ENCODE results near the gene SCARB2.
"Not testable (repeated sequence)": the region's sequence is repeated elsewhere in the genome, so short reads cannot be mapped to it uniquely, and the experiment has no call there.

Gene SCARB2

DNA sequence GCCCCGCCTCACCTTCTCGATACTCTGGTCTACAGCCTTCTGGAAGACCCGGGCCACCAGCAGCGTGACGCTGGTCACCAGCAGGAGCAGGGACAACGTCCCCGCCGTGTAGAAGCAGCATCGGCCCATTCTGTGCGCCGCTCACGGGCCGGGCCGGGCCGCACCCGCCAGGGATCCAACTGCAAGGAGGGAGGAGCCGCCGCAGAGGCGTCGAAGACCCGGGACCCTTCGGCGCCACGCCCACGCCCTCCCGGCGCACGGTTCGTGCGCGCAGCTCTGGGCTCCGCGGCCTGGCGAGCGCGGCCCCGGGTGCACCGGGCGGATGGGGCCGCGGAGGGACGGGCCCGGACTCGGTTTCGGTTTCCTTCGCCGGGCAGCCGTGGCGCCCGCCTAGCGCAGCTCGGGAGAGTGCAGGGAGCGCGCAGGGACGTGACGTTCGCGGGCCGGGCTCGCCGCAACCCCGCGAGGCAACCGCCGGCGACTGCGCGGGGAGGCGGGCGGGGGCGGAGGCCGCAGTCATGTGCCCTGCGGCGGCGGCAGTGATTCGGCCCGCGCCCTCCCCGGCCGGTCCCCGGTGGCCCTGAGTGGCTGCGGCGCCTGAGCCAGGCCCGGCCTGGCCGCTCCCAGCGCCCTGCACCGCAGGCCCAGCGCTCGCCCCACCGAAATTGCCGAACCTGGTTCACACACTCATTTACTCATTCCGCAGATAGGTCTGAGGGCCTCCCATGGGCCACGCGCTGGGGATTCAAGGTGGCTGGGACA lies at the start of gene SCARB2:
TSS of gene SCARB2 (minus strand) at position 410 of the 762 bp plus-strand sequence. CDS start at position 129, 281 bp downstream.
- DNase-seq = peak; percentile 90

DNA sequence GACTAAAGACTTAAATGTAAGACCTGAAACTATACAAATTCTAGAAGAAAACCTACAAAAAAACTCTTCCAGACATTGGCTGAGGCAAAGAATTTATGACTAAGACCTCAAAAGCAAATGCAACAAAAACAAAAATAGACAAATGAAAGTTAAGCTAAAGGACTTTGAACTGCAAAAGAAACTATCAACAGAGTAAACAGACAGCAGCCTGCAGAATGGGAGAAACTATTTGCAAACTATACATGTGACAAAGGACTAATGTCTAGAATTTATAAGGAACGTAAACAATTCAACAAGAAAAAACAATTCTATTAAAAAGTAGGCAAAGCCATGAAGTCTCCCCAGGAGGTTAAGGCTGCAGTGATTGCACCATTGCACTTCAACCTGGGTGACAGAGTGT lies 46.9 kb upstream of the SCARB2 start:
- DNase-seq = no peak

DNA sequence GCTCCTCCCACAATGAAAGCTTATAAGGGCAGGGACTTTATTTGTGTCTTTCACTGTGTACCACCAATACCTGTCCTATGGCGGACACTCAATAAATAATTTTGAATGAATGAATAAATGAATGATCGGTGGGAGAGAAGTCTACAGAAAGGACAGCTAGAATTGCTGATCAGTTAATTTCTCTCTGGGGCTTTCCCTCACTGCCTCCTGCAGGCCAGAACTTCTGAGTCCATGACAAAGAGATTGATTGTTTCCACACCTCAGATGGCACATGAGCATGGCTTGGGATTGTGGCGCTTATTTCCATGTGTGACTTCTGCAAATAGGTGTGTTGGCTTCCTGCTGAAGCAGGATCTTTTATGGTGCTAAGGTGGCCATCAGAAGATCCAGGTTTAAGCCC lies 44.2 kb upstream of the SCARB2 start:
- DNase-seq = no peak

DNA sequence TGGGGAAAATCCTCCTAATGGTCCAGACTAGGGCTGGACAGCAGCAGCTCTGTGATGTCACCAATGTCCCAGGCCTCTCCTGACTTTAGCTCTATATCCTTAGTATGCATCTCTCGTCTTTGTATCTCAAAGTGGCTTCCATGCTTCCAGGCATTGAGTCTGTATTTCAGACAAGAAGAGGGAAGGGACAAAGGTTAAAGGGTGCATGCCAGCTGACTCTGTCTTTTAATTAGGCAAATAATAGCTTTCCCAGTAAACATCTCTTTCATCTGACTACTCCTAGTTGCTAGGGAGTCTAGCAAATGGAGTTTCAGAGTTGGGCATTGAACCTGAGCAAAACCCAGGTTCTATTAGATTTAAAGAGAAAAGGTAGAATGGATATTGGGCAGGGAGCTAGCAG lies 43.3 kb upstream of the SCARB2 start:
- DNase-seq = no peak

DNA sequence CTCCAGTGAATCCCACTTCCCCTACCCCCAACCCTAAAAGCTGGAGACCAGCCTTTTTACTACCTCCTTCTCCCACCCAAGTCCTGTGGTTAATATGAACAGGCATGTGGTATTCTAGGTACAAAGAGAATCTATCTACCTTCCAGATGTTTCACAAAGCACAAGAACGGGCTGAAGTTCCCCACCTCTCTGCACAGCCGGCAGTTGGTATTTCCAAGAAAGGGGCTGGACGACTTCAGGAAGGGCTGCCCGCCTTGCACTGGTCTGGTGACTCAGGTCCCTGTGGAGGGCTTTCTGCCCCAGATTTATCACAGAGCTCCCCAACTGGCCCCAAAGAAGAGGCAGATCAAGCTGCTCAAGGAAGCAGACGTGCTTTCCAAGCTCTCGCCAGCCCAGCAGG lies 42.4 kb upstream of the SCARB2 start:
- DNase-seq = no peak

GRCh38 chr4:76253511-76253910 lies 39.9 kb upstream of the SCARB2 start:
- no peak for DNase-seq

GRCh38 chr4:76252271-76252653 lies 38.6 kb upstream of the SCARB2 start:
- no peak for DNase-seq

GRCh38 chr4:76251441-76252270 lies 38.0 kb upstream of the SCARB2 start, which contains the start of gene FAM47E:
TSS of gene FAM47E (plus strand) at chr4:76251721. CDS start at chr4:76251747, 26 bp downstream.
- peak; percentile 73 for DNase-seq

- DNase-seq = no peak
Measured at GRCh38 chr4:76250962-76251361, 37.3 kb upstream of the SCARB2 start.

DNA sequence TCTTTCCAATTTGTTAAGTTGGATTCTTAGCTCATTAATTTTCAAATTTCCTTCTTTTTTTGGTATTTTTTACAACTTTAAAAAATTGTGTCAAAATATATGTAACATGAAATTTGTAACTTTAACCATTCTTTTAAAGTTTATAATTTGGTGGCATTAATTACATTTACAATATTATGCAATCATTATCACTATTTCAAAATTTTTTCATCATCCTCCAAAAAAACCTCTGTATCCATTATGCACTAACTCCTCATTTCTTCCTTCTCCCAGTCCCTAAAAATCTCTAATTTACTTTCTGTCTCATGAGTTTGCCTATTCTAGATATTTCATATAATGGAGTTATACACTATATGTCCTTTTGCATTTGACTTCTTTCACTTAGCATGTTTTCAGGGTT lies 33.2 kb upstream of the SCARB2 start:
- no peak for DNase-seq

GRCh38 chr4:76246025-76246424 lies 32.4 kb upstream of the SCARB2 start:
- no peak for DNase-seq

DNA sequence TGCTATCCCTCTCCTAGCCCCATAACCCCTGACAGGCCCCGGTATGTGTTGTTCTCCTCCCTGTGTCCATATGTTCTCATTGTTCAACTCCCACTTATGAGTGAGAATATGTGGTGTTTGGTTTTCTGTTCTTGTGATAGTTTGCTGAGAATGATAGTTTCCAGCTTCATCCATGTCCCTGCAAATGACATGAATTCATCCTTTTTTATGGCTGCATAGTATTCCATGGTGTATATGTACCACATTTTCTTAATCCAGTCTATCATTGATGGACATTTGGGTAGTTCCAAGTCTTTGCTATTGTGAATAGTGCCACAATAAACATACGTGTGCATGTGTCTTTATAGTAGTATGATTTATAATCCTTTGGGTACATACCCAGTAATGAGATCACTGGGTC lies 30.3 kb upstream of the SCARB2 start:
- not testable (repeated sequence) for DNase-seq

GRCh38 chr4:76240236-76240635 lies 26.6 kb upstream of the SCARB2 start:
- DNase-seq = no peak

- no peak for DNase-seq
Measured at GRCh38 chr4:76238701-76239100, 25.1 kb upstream of the SCARB2 start.

- DNase-seq = no peak
Measured at GRCh38 chr4:76238236-76238635, 24.6 kb upstream of the SCARB2 start.

DNA sequence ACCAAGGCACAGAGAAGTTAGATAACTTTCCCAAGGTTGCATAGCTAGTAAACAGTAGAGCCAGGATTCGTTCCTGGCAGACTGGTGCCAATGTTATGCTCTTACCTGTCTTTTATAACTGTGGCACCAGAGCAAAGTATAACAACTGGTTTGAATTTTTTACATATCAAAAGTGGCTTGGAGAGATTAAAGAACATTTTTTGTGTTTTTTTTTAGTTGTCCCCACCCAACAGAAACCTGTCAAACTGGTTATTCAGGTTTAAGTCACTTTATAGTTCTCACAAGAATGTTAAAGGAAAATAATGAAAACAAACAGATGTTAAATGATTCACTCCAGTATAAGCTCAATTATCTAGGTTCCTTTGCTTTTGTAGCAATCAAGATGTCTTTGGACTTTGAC lies 22.3 kb upstream of the SCARB2 start:
- DNase-seq = no peak

GRCh38 chr4:76235407-76235806 lies 21.8 kb upstream of the SCARB2 start:
- DNase-seq = no peak

- DNase-seq = no peak
Measured at GRCh38 chr4:76234679-76235044, 21.0 kb upstream of the SCARB2 start.

- no peak for DNase-seq
Measured at GRCh38 chr4:76233967-76234678, 20.5 kb upstream of the SCARB2 start.

- DNase-seq = no peak
Measured at GRCh38 chr4:76233529-76233928, 19.9 kb upstream of the SCARB2 start.

GRCh38 chr4:76233083-76233482 lies 19.5 kb upstream of the SCARB2 start:
- no peak for DNase-seq

DNA sequence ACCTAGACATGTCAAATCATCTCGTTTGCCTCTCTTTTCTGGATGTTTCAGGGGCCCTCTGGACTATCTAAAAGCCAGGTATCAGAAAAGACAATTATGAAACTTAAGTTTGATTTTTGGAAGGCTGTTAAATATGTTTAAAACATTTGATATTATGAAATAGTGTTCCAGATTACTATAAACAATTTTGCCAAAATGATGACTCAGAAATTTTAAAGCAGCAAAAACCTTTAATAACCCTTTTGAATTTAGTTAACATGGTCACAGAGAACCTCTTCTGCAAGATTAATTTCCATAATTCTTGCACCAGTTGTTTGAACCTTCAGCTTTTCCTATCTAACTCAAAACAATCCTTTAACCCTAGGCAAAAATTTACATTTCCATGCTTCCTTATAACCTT lies 19.1 kb upstream of the SCARB2 start:
- no peak for DNase-seq

GRCh38 chr4:76226418-76226817 lies 12.8 kb upstream of the SCARB2 start:
- no peak for DNase-seq

GRCh38 chr4:76224171-76224570 lies 10.5 kb upstream of the SCARB2 start:
- no peak for DNase-seq

Data from left hindlimb (tissue), 1 donor.